ENCODE measurements around the gene NACC2. TPM values are rescaled to one million over a fixed set of nuclear protein-coding genes. Genes with fewer than 3 reads are reported as not detected.

Gene NACC2
- total and polyA plus RNA-seq, 2 of the 8 experiments (the other 6 are each of a cell fraction or from before 2014, with no cell fraction given): 8.3 to 14.0 TPM

DNA sequence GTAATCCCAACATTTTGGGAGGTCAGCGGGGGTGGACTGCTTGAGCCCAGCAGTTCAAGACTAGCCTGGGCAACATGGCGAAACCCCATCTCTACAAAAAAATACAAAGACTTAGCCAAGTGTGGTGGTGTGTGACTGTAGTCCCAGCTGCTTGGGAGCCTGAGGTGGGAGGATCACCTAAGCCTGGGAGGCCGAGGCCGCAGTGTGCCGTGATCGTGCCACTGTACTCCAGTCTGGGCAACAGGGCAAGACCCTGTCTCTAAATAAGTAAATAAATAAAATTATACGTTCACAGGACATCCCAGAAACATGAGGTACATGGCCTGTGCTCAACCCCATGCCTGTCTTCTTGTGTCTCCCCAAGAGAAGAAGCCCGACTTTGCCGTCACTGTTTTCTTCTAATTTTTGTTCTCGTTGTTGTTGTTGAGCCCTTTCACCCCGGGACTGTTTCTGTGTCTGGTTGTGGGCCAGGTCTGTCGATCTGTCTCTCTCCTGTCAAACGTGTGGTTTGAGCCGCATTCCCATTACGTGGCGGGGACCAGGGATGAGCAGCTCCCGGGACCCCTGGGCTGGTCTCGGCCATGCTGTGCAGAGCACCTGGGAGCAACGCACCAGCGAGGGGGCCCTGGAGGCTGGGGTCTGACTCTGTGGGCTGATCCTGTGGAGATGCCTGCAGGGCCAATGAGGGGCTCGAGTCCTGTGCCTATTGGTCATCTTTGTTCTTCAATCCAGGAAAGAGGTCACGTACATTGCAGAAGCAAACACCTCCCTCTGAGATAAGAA, 32.2 kb downstream of the NACC2 start:
- no peak overlapping the region for H3K56ac ChIP-seq (replicated peaks; ENCODE audit: insufficient read length, low read depth, low read length)
- H4K20me1 ChIP-seq (replicated peaks in 1 of 2; ENCODE audit: control insufficient read depth in 1 of 2, insufficient read depth in 2 of 2, low read length in 2 of 2): no peaks in the 10 kb centered on the region
- no peak overlapping the region for H3K23ac ChIP-seq (ENCODE audit: insufficient read length)
- no peak overlapping the region for H2BK120ac ChIP-seq (replicated peaks; ENCODE audit: low read depth, low read length)
- no peak overlapping the region for H2BK12ac ChIP-seq (ENCODE audit: low read depth, low read length)
- H2BK20ac ChIP-seq (ENCODE audit: low read length): no peak overlapping the region
- ChIA-PET POLR2A (ENCODE audit: partially characterized antibody) (no interaction called here), CTCF (ENCODE audit: partially characterized antibody) (no interaction called here)
- no peak overlapping the region for H3K4me2 ChIP-seq (ENCODE audit: insufficient read depth in 1 of 2, low read depth in 2 of 2, low read length in 2 of 2)
- H3K23me2 ChIP-seq (ENCODE audit: low read depth, low read length): no peaks in the 10 kb centered on the region
- no peak overlapping the region for H3K27ac ChIP-seq (ENCODE audit: low read depth, low read length)
- peaks cover 3% of the 10 kb centered on the region; the same call in 1 of the 2 replicates for H3K79me1 ChIP-seq (ENCODE audit: low read depth, low read length)
- no peak overlapping the region for H3K4me3 ChIP-seq (ENCODE audit: extremely low read depth in 1 of 4, insufficient read depth in 2 of 4, low read depth in 3 of 4, low read length in 4 of 4)
- H3K18ac ChIP-seq (ENCODE audit: extremely low read depth, low read length): no peak overlapping the region
- H3K79me2 ChIP-seq (ENCODE audit: control insufficient read depth in 1 of 2, insufficient read depth in 2 of 2, low read length in 2 of 2): no peaks in the 10 kb centered on the region
- H2BK5ac ChIP-seq (ENCODE audit: low read depth, low read length): no peak overlapping the region
- no peak overlapping the region for H2AFZ ChIP-seq (ENCODE audit: low read length)
- FAIRE-seq (no peak), DNase-seq (ENCODE audit: low read depth in 1 of 2, low spot score in 2 of 2) (no peak)
- 91% methylated on average over 22 of the region's 22 CpGs; no CpG with 5 or more reads in 1 of the 2 experiments for WGBS, 2 experiments (ENCODE audit: extremely low coverage in 1 of 2, insufficient coverage in 1 of 2, insufficient read length in 1 of 2, insufficient replicate concordance in 2 of 2, low coverage in 1 of 2, low lambda C conversion rate in 2 of 2, missing lambda C conversion rate in 1 of 2)
- no peak overlapping the region for H4K91ac ChIP-seq (replicated peaks; ENCODE audit: insufficient read length, low read length)
- no peaks in the 10 kb centered on the region for H3K9me3 ChIP-seq (ENCODE audit: insufficient read depth in 2 of 2, low read depth in 1 of 2, low read length in 1 of 2)
- no peak overlapping the region for H3K4ac ChIP-seq (replicated peaks; ENCODE audit: insufficient read length, low read depth, low read length)
- no peak overlapping the region for H2BK15ac ChIP-seq (ENCODE audit: low read length)
- H2AK5ac ChIP-seq (ENCODE audit: low read depth, low read length): no peak overlapping the region
- no peak overlapping the region for H3K9ac ChIP-seq (replicated peaks in 1 of 4; ENCODE audit: extremely low read depth in 1 of 4, low read depth in 3 of 4, low read length in 3 of 4)
- no peaks in the 10 kb centered on the region for H3K27me3 ChIP-seq (replicated peaks in 1 of 4; ENCODE audit: control insufficient read depth in 3 of 4, extremely low read depth in 1 of 4, insufficient read depth in 3 of 4, low read length in 3 of 4)
- H4K8ac ChIP-seq (ENCODE audit: extremely low read depth, insufficient read depth, low read length): no peak overlapping the region
- no peak overlapping the region for H4K5ac ChIP-seq (ENCODE audit: insufficient read length, low read depth, low read length)
- H3K14ac ChIP-seq (ENCODE audit: insufficient read length): no peak overlapping the region
- TF ChIP-seq CHD1 (IDR thresholded peaks at IDR 0.05; ENCODE audit: low read depth, low read length): no peak
- H3K36me3 ChIP-seq (ENCODE audit: control insufficient read depth in 2 of 4, insufficient read depth in 4 of 4, low read length in 3 of 4): no peaks in the 10 kb centered on the region
- H3K4me1 ChIP-seq (replicated peaks in 1 of 4; ENCODE audit: control insufficient read depth in 3 of 4, insufficient read depth in 4 of 4, low read length in 3 of 4): peaks cover 0 to 5% (median 2%) of the 10 kb centered on the region in 4 experiments; a peak in 4 of 7 replicates
